ENCODE measurements around the gene CACNA1G. TPM values are rescaled to one million over a fixed set of nuclear protein-coding genes. Genes with fewer than 3 reads are reported as not detected.

Gene CACNA1G
- total RNA-seq, 1 donor = under 0.01 TPM

DNA sequence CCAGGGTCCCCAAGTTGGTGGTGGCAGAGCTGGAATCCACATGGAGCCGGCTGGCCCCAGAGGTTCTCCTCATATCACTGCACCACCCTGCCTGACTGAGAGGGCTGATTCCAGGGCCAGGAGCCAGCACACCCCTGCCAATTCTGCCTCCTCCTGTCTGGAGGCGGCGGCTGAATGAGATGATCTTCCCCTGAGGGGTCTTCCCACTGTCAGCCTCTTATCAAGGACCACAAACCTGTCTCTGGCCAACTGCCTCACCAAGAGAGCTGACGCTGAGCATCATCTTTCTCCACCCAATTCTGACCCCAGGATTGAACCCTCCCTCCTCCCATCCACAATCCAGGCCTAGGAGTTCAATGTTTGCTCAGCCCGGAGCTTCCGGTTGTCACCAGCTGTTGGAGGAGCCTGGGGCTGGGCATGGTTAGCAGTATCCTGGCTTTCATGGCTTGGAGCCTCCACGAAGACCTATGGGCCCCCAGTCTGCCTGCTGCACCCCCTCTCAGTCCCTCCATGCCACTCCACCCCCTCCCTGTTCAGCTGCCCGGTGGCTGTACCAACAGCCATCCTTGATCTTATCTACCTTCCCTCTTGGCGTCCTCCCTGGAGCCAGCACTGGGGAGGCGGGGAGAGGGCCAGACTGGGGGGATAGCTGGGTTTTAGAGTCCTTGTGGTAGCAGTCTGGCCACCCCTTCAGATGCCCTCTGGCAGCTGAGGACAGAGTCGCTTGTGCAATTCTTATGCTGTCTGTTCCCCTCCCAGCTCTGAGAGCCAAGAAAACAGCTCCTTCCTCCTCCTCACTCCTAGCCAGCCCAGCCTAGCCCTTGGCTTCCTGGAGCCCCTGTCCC, 99.7 kb downstream of the CACNA1G start:
- Histone ChIP-seq H3K4me2 (ENCODE audit: insufficient read depth, low read length) (peak overlapping the region; percentile 13), H3K79me2 (ENCODE audit: insufficient read depth, low read length) (no peaks in the 10 kb centered on the region), H3K4me3 (ENCODE audit: insufficient read depth, low read length) (no peak overlapping the region), H3K9me3 (ENCODE audit: low read depth, low read length) (no peaks in the 10 kb centered on the region), H3K36me3 (ENCODE audit: insufficient read depth, low read length) (peaks cover 11% of the 10 kb centered on the region), H3K4me1 (ENCODE audit: insufficient read depth, low read length) (peaks cover 27% of the 10 kb centered on the region), H3K27ac (ENCODE audit: low read depth, low read length) (peak overlapping the region; percentile 62), H3K27me3 (ENCODE audit: insufficient read depth, low read length) (no peaks in the 10 kb centered on the region), H2AFZ (ENCODE audit: low read length) (peak overlapping the region; percentile 65), H4K20me1 (ENCODE audit: insufficient read depth, low read length) (no peaks in the 10 kb centered on the region)
- TF ChIP-seq, protein P1, sequence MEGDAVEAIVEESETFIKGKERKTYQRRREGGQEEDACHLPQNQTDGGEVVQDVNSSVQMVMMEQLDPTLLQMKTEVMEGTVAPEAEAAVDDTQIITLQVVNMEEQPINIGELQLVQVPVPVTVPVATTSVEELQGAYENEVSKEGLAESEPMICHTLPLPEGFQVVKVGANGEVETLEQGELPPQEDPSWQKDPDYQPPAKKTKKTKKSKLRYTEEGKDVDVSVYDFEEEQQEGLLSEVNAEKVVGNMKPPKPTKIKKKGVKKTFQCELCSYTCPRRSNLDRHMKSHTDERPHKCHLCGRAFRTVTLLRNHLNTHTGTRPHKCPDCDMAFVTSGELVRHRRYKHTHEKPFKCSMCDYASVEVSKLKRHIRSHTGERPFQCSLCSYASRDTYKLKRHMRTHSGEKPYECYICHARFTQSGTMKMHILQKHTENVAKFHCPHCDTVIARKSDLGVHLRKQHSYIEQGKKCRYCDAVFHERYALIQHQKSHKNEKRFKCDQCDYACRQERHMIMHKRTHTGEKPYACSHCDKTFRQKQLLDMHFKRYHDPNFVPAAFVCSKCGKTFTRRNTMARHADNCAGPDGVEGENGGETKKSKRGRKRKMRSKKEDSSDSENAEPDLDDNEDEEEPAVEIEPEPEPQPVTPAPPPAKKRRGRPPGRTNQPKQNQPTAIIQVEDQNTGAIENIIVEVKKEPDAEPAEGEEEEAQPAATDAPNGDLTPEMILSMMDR (IDR thresholded peaks at IDR 0.05; ENCODE audit: extremely low read depth, low read depth, low read length) = no peak
- peak; percentile 81 for DNase-seq (ENCODE audit: insufficient read length, low spot score, missing footprints)

DNA sequence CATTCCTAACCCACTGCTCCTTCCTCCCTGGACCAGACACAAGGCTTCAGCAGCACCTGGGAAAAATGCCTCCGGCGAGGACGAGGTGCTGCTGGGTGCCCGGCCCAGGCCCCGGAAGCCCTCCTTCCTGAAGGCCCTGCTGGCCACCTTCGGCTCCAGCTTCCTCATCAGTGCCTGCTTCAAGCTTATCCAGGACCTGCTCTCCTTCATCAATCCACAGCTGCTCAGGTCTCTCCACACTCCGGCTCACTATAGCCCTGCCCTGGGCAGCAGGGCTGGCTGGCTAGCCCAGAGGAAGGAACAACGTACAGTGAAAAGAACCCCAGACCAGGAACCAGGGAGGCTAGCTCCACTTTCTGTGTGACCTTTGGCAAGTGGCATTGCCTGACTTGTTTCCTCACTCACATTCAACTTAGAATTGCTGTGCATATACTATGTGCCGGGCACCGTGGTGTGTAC, 100.4 kb downstream of the CACNA1G start:
- H3K4me1 ChIP-seq (ENCODE audit: insufficient read depth, low read length) = peaks cover 27% of the 10 kb centered on the region
- no peak for DNase-seq (ENCODE audit: insufficient read length, low spot score, missing footprints)
- no peaks in the 10 kb centered on the region for H3K27me3 ChIP-seq (ENCODE audit: insufficient read depth, low read length)
- peaks cover 11% of the 10 kb centered on the region for H3K36me3 ChIP-seq (ENCODE audit: insufficient read depth, low read length)
- no peaks in the 10 kb centered on the region for H3K9me3 ChIP-seq (ENCODE audit: low read depth, low read length)
- H3K79me2 ChIP-seq (ENCODE audit: insufficient read depth, low read length) = no peaks in the 10 kb centered on the region
- no peak overlapping the region for H3K4me3 ChIP-seq (ENCODE audit: insufficient read depth, low read length)
- peak overlapping the region; percentile 13 for H3K4me2 ChIP-seq (ENCODE audit: insufficient read depth, low read length)
- peak overlapping the region; percentile 65 for H2AFZ ChIP-seq (ENCODE audit: low read length)
- no peaks in the 10 kb centered on the region for H4K20me1 ChIP-seq (ENCODE audit: insufficient read depth, low read length)
- TF ChIP-seq, protein P1 (IDR thresholded peaks at IDR 0.05; ENCODE audit: extremely low read depth, low read depth, low read length) = no peak
- peak overlapping the region; percentile 62 for H3K27ac ChIP-seq (ENCODE audit: low read depth, low read length)

DNA sequence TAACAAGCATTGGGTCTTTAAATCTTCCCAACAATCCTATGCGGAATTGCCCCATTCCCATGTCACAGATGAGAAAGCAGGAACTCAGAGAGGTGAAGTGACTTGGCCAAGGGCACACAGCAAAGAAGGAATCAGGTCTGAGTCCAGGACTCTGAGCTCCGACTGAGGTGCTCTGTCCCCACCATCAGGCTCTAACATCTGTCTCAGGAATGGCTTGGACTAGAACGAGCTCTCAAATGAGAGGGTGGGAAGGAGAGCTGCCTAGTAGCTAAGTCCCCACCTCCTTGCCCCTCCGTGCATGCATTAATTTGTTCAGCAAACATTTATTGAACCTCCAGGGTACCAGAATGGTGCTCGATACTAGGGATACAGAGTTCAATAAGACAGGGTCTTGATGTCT, 100.8 kb downstream of the CACNA1G start:
- no peak overlapping the region for H2AFZ ChIP-seq (ENCODE audit: low read length)
- no peaks in the 10 kb centered on the region for H4K20me1 ChIP-seq (ENCODE audit: insufficient read depth, low read length)
- peaks cover 27% of the 10 kb centered on the region for H3K4me1 ChIP-seq (ENCODE audit: insufficient read depth, low read length)
- TF ChIP-seq, protein P1 (IDR thresholded peaks at IDR 0.05; ENCODE audit: extremely low read depth, low read depth, low read length) = no peak
- H3K4me2 ChIP-seq (ENCODE audit: insufficient read depth, low read length) = peak overlapping the region; percentile 45
- no peak for DNase-seq (ENCODE audit: insufficient read length, low spot score, missing footprints)
- H3K4me3 ChIP-seq (ENCODE audit: insufficient read depth, low read length) = no peak overlapping the region
- no peaks in the 10 kb centered on the region for H3K27me3 ChIP-seq (ENCODE audit: insufficient read depth, low read length)
- peak overlapping the region; percentile 62 for H3K27ac ChIP-seq (ENCODE audit: low read depth, low read length)
- H3K79me2 ChIP-seq (ENCODE audit: insufficient read depth, low read length) = no peaks in the 10 kb centered on the region
- H3K36me3 ChIP-seq (ENCODE audit: insufficient read depth, low read length) = peaks cover 9% of the 10 kb centered on the region
- H3K9me3 ChIP-seq (ENCODE audit: low read depth, low read length) = no peaks in the 10 kb centered on the region

DNA sequence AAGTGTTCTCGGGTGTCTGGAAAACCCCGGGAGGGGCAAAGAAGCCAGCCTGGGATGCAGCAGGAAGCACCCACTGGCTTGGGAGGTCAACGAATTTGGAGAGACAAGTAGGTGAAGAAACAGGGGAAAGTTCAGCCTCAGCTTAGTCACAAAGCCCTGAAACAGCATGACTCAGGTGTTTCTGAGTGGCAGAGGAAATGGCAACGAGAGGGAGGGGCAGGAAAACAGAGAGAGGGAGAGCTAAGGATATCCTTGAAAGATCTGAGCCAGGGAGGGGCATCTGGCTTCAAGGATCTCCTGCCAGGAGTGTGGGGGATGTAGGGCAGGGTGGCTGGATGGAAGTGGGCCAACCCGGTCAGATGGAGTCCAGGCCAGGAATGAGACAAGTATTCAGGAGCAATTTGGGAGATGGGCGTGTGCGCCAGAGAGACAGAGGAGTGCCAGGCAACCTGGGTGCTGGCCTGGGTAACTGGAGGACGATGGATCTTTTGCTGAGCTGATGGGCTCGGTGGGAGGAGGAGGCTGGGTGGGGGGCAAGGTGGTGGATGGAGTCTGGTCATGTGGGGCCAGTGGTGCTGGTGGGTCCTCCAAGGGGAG, 101.4 kb downstream of the CACNA1G start:
- peak overlapping the region; percentile 2 for H3K4me3 ChIP-seq (ENCODE audit: insufficient read depth, low read length)
- H3K27me3 ChIP-seq (ENCODE audit: insufficient read depth, low read length) = no peaks in the 10 kb centered on the region
- peak overlapping the region; percentile 45 for H3K4me2 ChIP-seq (ENCODE audit: insufficient read depth, low read length)
- no peaks in the 10 kb centered on the region for H3K9me3 ChIP-seq (ENCODE audit: low read depth, low read length)
- peak overlapping the region; percentile 62 for H3K27ac ChIP-seq (ENCODE audit: low read depth, low read length)
- H3K36me3 ChIP-seq (ENCODE audit: insufficient read depth, low read length) = peaks cover 4% of the 10 kb centered on the region
- TF ChIP-seq, protein P1 (IDR thresholded peaks at IDR 0.05; ENCODE audit: extremely low read depth, low read depth, low read length) = no peak
- peak; percentile 98 for DNase-seq (ENCODE audit: insufficient read length, low spot score, missing footprints)
- peaks cover 27% of the 10 kb centered on the region for H3K4me1 ChIP-seq (ENCODE audit: insufficient read depth, low read length)
- H4K20me1 ChIP-seq (ENCODE audit: insufficient read depth, low read length) = no peaks in the 10 kb centered on the region
- H3K79me2 ChIP-seq (ENCODE audit: insufficient read depth, low read length) = no peaks in the 10 kb centered on the region
- peak overlapping the region; percentile 63 for H2AFZ ChIP-seq (ENCODE audit: low read length)
